Type B pancreatic cell (in vitro differentiated cells): ENCODE results near the gene IL10RA. TPM values are rescaled to one million over a fixed set of nuclear protein-coding genes. Genes with fewer than 3 reads are reported as not detected.

ENCODE experiments used
- DNase-seq: peaks from one replicate; pipeline ENCODE4 v3.0.0; 2021; ENCODE audit warnings: mixed read lengths; ENCODE audit not compliant: unreplicated experiment; ENCODE audit errors: extremely low spot score
- H3K27ac Mint-ChIP-seq: 2 replicates; pipeline ENCODE4 v1.8.0; 2021; ENCODE audit warnings: mild to moderate bottlenecking, mixed read lengths
- H3K27me3 Mint-ChIP-seq: 2 replicates; pipeline ENCODE4 v1.8.0; 2021; ENCODE audit warnings: mixed read lengths
- H3K36me3 Mint-ChIP-seq: 2 replicates; pipeline ENCODE4 v1.8.0; 2021; ENCODE audit warnings: mixed read lengths
- H3K4me1 Mint-ChIP-seq: one replicate; pipeline ENCODE4 v1.8.0; 2021; ENCODE audit warnings: mixed read lengths; ENCODE audit not compliant: unreplicated experiment
- H3K4me3 Mint-ChIP-seq: 2 replicates; pipeline ENCODE4 v1.8.0; 2021; ENCODE audit warnings: mild to moderate bottlenecking, mixed read lengths
- H3K9me3 Mint-ChIP-seq: 2 replicates; pipeline ENCODE4 v1.8.0; 2021; ENCODE audit warnings: mixed read lengths
- total RNA-seq: library from RNA; stranded (reverse); gene quantifications from 2 replicates; pipeline ENCODE4 v1.2.1, GENCODE V29; 2021; ENCODE audit warnings: low replicate concordance
- TF ChIP-seq, protein P1 (sequence below): fragments of 200-600 bp; sonication (generic); conservative IDR thresholded peaks from 2 replicates; pipeline ENCODE4 v1.5.0; 2021; ENCODE audit warnings: antibody characterized with exemption, mild to moderate bottlenecking

The IL10RA gene
- total RNA-seq, 1 donor from 2014 or later, result 0.48 TPM

DNA sequence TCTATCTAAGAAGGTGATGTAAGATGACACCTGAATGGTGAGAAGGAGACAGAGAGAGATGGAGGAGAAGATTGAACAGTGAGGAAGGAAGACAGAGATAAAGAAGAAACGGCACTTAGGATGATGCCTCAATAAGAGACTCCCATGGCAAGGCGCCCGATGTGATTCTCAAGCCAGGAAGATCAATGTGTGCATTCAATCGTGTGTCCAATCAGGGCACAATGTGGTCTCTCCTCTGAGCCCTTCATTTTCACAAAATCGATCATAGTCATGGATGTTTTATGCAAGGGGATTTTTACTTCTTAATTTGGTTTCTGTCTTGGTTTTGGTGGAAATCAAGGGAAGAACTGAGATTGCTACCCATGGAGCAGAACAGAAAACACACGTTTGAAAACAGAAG lies 37.1 kb upstream of the IL10RA start:
- Mint-ChIP-seq H3K36me3 (no peaks in the 10 kb centered on the region), H3K4me3 (no peak overlapping the region), H3K4me1 (peaks cover 11% of the 10 kb centered on the region), H3K27ac (no peak overlapping the region), H3K9me3 (no peaks in the 10 kb centered on the region), H3K27me3 (peaks cover 15% of the 10 kb centered on the region)
- no peak for DNase-seq
- TF ChIP-seq, protein P1, sequence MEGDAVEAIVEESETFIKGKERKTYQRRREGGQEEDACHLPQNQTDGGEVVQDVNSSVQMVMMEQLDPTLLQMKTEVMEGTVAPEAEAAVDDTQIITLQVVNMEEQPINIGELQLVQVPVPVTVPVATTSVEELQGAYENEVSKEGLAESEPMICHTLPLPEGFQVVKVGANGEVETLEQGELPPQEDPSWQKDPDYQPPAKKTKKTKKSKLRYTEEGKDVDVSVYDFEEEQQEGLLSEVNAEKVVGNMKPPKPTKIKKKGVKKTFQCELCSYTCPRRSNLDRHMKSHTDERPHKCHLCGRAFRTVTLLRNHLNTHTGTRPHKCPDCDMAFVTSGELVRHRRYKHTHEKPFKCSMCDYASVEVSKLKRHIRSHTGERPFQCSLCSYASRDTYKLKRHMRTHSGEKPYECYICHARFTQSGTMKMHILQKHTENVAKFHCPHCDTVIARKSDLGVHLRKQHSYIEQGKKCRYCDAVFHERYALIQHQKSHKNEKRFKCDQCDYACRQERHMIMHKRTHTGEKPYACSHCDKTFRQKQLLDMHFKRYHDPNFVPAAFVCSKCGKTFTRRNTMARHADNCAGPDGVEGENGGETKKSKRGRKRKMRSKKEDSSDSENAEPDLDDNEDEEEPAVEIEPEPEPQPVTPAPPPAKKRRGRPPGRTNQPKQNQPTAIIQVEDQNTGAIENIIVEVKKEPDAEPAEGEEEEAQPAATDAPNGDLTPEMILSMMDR, result no peak

DNA sequence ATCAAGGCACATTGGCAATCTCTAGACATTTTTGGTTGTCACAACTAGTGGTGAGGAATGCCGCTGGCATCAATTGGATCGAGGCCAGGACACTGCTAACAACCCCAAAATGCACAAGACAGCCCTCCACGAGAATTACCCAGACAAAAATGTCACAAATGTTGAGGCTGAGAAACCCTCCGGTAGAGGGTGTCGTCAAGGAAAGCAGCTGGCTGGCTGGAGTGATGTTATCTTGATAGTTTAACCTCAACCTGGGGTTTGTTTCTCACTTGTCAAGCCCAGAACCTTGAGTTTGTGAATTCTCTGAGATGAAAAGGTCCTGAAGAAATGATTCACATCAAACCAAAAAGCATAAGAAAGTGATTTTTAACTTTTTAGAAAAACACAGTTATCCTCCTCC lies 35.9 kb upstream of the IL10RA start:
- H3K9me3 Mint-ChIP-seq, result no peaks in the 10 kb centered on the region
- H3K27me3 Mint-ChIP-seq, result peaks cover 15% of the 10 kb centered on the region
- no peaks in the 10 kb centered on the region for H3K36me3 Mint-ChIP-seq
- no peak overlapping the region for H3K27ac Mint-ChIP-seq
- H3K4me1 Mint-ChIP-seq, result peaks cover 11% of the 10 kb centered on the region
- no peak for DNase-seq
- TF ChIP-seq, protein P1, result peak; percentile 33
- no peak overlapping the region for H3K4me3 Mint-ChIP-seq

DNA sequence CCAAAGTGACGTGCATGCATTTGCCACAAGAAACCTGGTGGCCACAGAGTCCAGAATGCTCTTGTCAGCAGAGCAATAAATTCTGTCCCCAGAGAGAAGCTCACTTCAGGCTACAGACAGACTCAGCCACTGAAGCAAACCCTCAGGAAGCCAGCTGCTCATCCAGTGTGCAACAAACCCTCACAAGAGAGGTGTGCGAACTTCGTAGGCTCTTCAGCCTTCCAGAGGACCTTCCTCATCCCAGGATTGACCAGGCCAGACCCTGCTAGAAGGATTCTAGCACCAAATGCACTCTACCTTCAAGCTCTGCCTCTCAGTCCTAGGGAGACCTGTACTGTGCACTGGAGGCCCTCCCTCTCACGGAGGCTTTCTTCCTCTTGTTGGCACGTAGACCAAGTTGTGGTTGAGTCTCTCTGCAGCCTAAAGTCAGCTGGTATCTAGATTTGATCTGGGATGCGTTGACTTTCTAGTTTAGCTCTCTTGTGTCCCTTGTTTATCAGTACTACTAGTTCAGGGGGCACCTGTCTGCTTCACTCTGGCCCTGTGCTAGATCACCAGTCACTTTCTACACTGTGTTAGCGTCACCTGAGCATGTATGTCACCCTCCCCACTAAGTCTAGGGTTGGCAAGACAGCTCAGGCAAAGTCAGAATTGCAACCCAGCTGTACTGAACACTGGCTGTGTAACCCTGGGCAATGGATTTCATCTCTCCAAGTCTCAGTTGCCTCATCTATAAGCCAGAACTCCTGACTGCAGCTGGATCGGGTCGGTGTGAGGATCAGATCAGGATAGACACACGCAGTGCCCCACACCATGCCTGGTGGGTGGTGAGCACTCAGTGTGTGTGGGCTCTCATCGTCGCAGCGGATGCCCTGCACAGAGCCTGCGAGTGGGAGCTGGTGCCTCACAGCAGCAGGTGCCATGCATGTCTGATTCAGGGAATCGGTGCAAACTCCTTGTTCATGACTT lies 34.9 kb upstream of the IL10RA start:
- no peaks in the 10 kb centered on the region for H3K36me3 Mint-ChIP-seq
- no peak for DNase-seq
- no peak overlapping the region for H3K4me3 Mint-ChIP-seq

DNA sequence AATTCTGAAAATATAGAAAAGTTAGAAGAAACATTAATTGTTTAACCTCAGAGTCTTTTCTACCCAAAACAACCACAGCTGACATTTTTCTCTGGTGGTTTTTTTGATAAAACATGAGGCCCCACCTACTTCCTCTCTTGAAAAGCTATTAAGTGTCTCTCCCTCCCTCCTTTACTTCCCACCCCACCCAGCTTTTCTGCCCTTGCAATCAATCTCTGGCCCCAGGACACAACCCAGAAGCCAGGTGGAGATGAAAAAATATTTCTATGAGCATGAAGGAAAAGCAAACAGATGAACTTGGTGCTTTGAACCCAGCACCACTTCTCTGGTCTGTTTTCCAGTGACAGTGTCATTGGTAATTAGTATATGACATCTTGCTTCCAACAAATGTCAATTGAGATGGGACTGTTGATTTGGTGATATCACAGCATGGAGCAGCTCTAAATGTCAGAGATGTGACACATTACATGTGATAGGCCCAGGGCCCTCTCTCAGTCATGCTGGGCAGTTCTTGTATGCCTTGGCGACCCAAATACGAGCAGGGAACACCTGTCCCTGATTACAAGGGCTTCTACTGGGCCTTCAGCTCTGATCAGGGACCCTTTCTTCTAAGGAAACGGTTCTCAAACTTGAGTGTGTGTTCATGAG lies 33.0 kb upstream of the IL10RA start:
- no peak for DNase-seq
- no peak overlapping the region for H3K4me3 Mint-ChIP-seq
- peaks cover 4% of the 10 kb centered on the region for H3K4me1 Mint-ChIP-seq
- TF ChIP-seq, protein P1, result no peak
- peaks cover 15% of the 10 kb centered on the region for H3K9me3 Mint-ChIP-seq
- peaks cover 22% of the 10 kb centered on the region for H3K27me3 Mint-ChIP-seq
- no peak overlapping the region for H3K27ac Mint-ChIP-seq
- no peaks in the 10 kb centered on the region for H3K36me3 Mint-ChIP-seq

More for the DNA sequence above, 34.9 kb upstream of the IL10RA start:
- Mint-ChIP-seq H3K27me3 (peaks cover 18% of the 10 kb centered on the region), H3K27ac (no peak overlapping the region), H3K9me3 (peaks cover 4% of the 10 kb centered on the region), H3K4me1 (peaks cover 11% of the 10 kb centered on the region)
- TF ChIP-seq, protein P1, result no peak

DNA sequence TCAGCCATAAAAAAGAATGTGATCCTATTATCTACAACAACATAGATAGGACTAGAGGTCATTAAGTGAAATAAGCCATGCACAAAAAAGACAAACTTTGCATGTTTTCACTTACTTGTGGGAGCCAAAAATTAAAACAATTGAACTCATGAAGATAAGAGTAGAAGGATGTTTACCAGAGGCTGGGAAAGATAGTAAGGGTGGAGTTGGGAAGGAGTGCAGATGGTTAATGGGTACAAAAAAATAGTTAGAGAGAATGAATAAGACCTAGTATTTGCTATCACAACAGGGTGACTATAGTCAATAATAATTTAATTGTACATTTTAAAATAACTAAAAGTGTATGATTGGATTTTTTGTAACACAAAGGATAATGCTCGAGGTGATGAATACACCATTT lies 27.2 kb upstream of the IL10RA start:
- Mint-ChIP-seq H3K4me3 (no peak overlapping the region), H3K27ac (no peak overlapping the region)

More for the DNA sequence above, 27.2 kb upstream of the IL10RA start:
- H3K36me3 Mint-ChIP-seq, result no peaks in the 10 kb centered on the region
- no peak for DNase-seq
- no peaks in the 10 kb centered on the region for H3K4me1 Mint-ChIP-seq
- TF ChIP-seq, protein P1, result no peak
- peaks cover 15% of the 10 kb centered on the region for H3K9me3 Mint-ChIP-seq
- peaks cover 7% of the 10 kb centered on the region for H3K27me3 Mint-ChIP-seq
